Measurements from ENCODE around the gene NHERF1. TPM values are rescaled to one million over a fixed set of nuclear protein-coding genes. Genes with fewer than 3 reads are reported as not detected.

Gene NHERF1
- polyA plus RNA-seq, 1 of the 3 experiments (the other 2 are of a cell fraction): 40.1 TPM

GRCh38 chr17:74807925-74808324, 59.5 kb downstream of the NHERF1 start (continued):
- TF ChIP-seq NFIC (IDR thresholded peaks at IDR 0.05; ENCODE audit: borderline replicate concordance): peak; percentile 44; the same call in 1 of the 2 replicates

GRCh38 chr17:74808714-74809430, 60.4 kb downstream of the NHERF1 start:
- WGBS (ENCODE audit: low lambda C conversion rate): 94% methylated on average over 11 of the region's 17 CpGs
- POLR2A ChIA-PET: interaction anchor here (2.0 kb wide), 1 partner anchor 64 kb away, joined by 11 read pairs; the partner anchor contains the start of gene FDXR

GRCh38 chr17:74810699-74811485, 62.5 kb downstream of the NHERF1 start:
- Histone ChIP-seq H3F3A (replicated peaks; ENCODE audit: insufficient read depth) (no peaks in the 10 kb centered on the region), H3K4me2 (no peak overlapping the region), H3K79me2 (ENCODE audit: insufficient read depth) (no peaks in the 10 kb centered on the region), H3K9me3 (no peaks in the 10 kb centered on the region), H3K9ac (no peak overlapping the region), H3K27ac (ENCODE audit: low read depth in 2 of 2, low read length in 1 of 2) (no peak overlapping the region), H3K36me3 (replicated peaks in 1 of 2; ENCODE audit: control insufficient read depth in 1 of 2, insufficient read depth in 2 of 2, low read length in 1 of 2) (peaks cover 0 to 5% of the 10 kb centered on the region in 2 experiments), H3K27me3 (ENCODE audit: insufficient read depth) (no peaks in the 10 kb centered on the region), H2AFZ (ENCODE audit: low read depth) (no peak overlapping the region), H3K4me3 (ENCODE audit: low read depth in 2 of 2, low read length in 1 of 2) (no peak overlapping the region), H3K9me2 (no peaks in the 10 kb centered on the region), H3K4me1 (ENCODE audit: control insufficient read depth in 1 of 2, insufficient read depth in 2 of 2, low read depth in 1 of 2, low read length in 1 of 2) (peaks cover 0 to 29% of the 10 kb centered on the region in 2 experiments; a peak in 2 of 4 replicates), H4K20me1 (ENCODE audit: insufficient read depth) (no peaks in the 10 kb centered on the region)
- POLR2A ChIA-PET: no interaction called here
- over 99% methylated on average over 15 of the region's 15 CpGs for WGBS (ENCODE audit: low lambda C conversion rate)
- no peak for DNase-seq
- CTCF ChIA-PET: interaction anchor here (0.7 to 98.1 kb wide), 8 partner anchors 10 to 245 kb away, joined by 3 to 3869 read pairs (median 5); partner anchors contain the start of genes FDXR and GRIN2C
- no peak for TF ChIP-seq ELF1 (IDR thresholded peaks at IDR 0.05)
- no peak for TF ChIP-seq MEF2A (IDR thresholded peaks at IDR 0.05; ENCODE audit: borderline replicate concordance, low read depth)
- TF ChIP-seq SIN3A (IDR thresholded peaks at IDR 0.05; ENCODE audit: borderline replicate concordance, low read depth, low read length): no peak
- no peak for TF ChIP-seq TEAD4 (IDR thresholded peaks at IDR 0.05; ENCODE audit: borderline replicate concordance, insufficient read depth)
- no peak for TF ChIP-seq FOXM1 (IDR thresholded peaks at IDR 0.05; ENCODE audit: low read depth)
- TF ChIP-seq USF1 (IDR thresholded peaks at IDR 0.05; ENCODE audit: borderline replicate concordance, low read depth): no peak
- TF ChIP-seq CTCF (IDR thresholded peaks at IDR 0.05): no peak
- no peak for TF ChIP-seq YY1 (IDR thresholded peaks at IDR 0.05; ENCODE audit: low read depth)
- no peak for TF ChIP-seq GATA2 (CRISPR knock-in tag; IDR thresholded peaks at IDR 0.05)
- no peak for TF ChIP-seq POLR2AphosphoS5 (IDR thresholded peaks at IDR 0.05; ENCODE audit: low read depth, low read length)
- TF ChIP-seq FOXJ3 (CRISPR knock-in tag; IDR thresholded peaks at IDR 0.05): no peak

More at GRCh38 chr17:74808714-74809430, 60.4 kb downstream of the NHERF1 start:
- peaks cover 0 to 7% of the 10 kb centered on the region in 2 experiments for H3K36me3 ChIP-seq (replicated peaks in 1 of 2; ENCODE audit: control insufficient read depth in 1 of 2, insufficient read depth in 2 of 2, low read length in 1 of 2)
- H4K20me1 ChIP-seq (ENCODE audit: insufficient read depth): no peaks in the 10 kb centered on the region
- H3K27me3 ChIP-seq (ENCODE audit: insufficient read depth): no peaks in the 10 kb centered on the region
- DNase-seq: no peak
- TF ChIP-seq MXI1 (IDR thresholded peaks at IDR 0.05; ENCODE audit: low read depth, low read length) (no peak), MEF2A (IDR thresholded peaks at IDR 0.05; ENCODE audit: borderline replicate concordance, low read depth) (no peak), USF2 (IDR thresholded peaks at IDR 0.05; ENCODE audit: borderline replicate concordance, low read depth, low read length) (no peak), USF1 (IDR thresholded peaks at IDR 0.05; ENCODE audit: borderline replicate concordance, low read depth) (no peak), EZH2phosphoT487 (IDR thresholded peaks at IDR 0.05; ENCODE audit: borderline replicate concordance, low read depth) (no peak)
- CTCF ChIA-PET: interaction anchor here (1.0 to 98.1 kb wide), 10 partner anchors 12 to 82 kb away, joined by 3 to 3869 read pairs (median 10); partner anchors contain the start of genes FDXR, GRIN2C and RAB37
- no peak overlapping the region for H2AFZ ChIP-seq (ENCODE audit: low read depth)
- no peak overlapping the region for H3K4me2 ChIP-seq
- no peak overlapping the region for H3K9ac ChIP-seq
- peaks cover 0 to 48% of the 10 kb centered on the region in 2 experiments; a peak in 2 of 4 replicates for H3K4me1 ChIP-seq (ENCODE audit: control insufficient read depth in 1 of 2, insufficient read depth in 2 of 2, low read depth in 1 of 2, low read length in 1 of 2)
- no peaks in the 10 kb centered on the region for H3F3A ChIP-seq (replicated peaks; ENCODE audit: insufficient read depth)
- no peak overlapping the region for H3K4me3 ChIP-seq (ENCODE audit: low read depth in 2 of 2, low read length in 1 of 2)
- no peaks in the 10 kb centered on the region for H3K79me2 ChIP-seq (ENCODE audit: insufficient read depth)
- H3K27ac ChIP-seq (ENCODE audit: low read depth in 2 of 2, low read length in 1 of 2): no peak overlapping the region; a peak in 1 of 4 replicates
- no peaks in the 10 kb centered on the region for H3K9me3 ChIP-seq
- no peaks in the 10 kb centered on the region for H3K9me2 ChIP-seq

Data from SK-N-SH (cell line).